HG03039 (cell line): Measurements from ENCODE around the gene C1QTNF8.

Experiments
- ATAC-seq: cut with Tn5 transposase; IDR thresholded peaks from one replicate; pipeline ENCODE4 v1.9.1; 2021; ENCODE audit warnings: mild to moderate bottlenecking, moderate library complexity; ENCODE audit not compliant: unreplicated experiment

Gene C1QTNF8

DNA sequence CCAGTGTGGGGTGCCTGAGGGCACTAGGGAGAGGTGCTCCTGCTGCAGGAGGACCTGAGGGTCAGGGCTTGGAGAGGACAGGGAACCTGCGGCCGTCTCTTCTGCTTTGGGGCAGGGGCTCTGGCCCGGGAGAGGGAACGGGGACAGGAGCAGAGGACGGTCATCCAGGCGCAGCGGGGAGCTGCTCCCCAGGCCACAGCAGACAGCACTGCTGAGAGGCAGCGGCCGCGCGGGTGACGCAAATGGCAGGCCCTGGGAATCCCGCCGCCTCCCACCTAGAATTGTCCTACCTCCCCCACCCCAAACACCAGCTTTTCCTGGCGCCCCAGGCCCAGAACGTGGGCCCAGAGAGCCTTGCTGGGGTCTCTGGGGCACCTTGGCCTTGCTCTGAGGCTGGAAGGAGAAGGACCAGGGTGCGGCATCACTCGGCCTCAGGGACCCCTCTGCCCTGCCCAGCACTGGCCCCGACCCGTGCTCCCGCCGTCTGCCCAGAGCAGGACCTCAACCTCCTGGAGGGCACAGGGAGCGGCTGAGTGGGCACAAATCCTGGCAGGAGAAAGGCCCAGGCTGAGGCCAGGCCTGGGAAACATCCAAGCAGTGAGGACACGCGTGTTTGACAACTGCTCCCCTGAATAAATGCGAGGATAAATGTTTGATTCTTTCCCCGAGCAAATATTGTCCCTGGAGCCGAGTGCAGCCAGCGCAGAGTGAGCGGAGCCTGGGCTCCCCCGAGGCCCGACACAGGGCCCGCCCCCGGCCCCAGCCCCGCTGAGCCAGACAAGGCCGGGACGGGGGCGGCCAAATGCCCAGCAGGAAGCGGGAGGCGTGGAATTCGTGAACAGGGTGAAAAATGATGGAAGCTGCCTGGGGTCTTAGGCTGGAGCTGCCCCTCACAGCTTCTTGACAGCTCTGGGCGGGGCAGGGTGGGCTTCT is 15.0 kb downstream of the C1QTNF8 start:
- no peak for ATAC-seq

DNA sequence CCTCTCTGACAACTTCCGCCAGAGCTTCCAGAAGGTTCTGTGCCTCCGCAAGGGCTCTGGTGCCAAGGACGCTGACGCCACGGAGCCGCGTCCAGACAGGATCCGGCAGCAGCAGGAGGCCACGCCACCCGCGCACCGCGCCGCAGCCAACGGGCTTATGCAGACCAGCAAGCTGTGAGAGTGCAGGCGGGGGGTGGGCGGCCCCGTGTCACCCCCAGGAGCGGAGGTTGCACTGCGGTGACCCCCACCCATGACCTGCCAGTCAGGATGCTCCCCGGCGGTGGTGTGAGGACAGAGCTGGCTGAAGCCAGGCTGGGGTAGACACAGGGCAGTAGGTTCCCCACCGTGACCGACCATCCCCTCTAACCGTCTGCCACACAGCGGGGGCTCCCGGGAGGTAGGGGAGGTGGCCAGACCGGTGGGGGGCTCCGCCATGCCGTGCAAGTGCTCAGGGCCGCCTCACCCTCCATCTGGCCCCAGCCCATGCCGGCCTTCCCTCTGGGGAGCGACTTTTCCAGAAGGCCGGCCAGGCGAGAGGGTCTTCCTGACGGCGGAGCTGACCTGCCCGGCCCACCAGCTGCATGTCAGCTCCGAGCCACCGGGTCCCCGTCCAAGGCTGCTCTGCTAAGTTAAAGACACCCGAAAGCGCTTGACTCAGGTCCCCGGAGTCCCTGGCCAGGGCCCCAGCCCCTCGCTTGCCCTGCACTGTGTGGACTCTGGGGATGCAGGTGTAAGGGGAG is 16.1 kb downstream of the C1QTNF8 start:
- no peak for ATAC-seq

DNA sequence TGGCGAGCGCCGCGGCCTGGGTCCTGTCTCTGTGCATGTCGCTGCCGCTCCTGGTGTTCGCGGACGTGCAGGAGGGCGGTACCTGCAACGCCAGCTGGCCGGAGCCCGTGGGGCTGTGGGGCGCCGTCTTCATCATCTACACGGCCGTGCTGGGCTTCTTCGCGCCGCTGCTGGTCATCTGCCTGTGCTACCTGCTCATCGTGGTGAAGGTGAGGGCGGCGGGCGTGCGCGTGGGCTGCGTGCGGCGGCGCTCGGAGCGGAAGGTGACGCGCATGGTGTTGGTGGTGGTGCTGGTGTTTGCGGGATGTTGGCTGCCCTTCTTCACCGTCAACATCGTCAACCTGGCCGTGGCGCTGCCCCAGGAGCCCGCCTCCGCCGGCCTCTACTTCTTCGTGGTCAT is 16.7 kb downstream of the C1QTNF8 start:
- no peak for ATAC-seq

DNA sequence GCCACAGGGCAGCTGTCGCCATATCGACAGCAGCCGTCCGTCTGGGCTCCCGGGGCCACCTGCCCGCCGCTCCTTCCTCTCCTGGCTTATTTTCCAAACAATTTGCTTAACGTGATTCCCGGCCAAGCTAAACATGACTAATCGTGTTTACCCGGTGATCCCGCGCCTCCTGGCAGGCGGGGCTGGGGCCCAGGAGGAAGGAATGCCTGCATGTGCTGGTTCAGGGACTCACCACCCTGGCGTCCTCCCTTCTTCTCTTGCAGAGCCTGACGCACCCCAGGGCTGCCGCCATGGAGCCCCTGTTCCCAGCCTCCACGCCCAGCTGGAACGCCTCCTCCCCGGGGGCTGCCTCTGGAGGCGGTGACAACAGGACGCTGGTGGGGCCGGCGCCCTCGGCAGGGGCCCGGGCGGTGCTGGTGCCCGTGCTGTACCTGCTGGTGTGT is 17.4 kb downstream of the C1QTNF8 start:
- ATAC-seq, result no peak

DNA sequence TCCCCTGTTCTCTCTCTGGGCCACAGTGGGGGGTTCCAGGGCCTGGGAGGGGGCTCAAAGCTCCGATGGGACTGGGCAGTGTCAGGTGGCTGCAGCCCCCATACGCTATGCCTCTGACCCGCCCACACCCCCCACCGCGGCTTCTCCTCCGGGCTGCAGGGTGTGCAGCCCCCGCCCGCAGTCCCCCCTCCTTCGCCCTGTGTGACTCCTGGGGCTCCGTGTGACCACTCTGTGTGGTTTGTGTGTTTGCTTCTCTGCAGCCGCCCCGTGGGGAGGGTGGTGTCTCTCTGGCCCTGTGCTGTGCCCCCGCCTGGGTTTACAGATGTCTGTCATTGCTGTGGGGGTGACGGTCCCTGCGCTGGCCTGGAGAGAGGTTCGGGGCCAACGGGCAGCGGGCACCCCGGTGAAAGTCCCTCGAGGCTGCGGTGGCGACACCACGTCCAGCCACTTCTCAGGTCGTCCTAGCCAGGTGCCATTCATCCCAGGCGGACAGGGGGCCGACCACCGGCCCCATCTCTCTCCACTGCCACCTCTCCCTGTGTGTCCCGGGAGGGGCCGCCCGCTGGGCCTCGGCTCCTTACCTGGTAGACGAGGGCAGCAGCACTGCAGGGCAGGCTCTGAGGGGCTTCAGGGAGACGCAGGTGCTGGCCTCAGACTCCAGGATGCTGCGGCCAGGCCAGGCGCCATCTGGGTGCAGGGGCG is 18.0 kb downstream of the C1QTNF8 start:
- no peak for ATAC-seq

DNA sequence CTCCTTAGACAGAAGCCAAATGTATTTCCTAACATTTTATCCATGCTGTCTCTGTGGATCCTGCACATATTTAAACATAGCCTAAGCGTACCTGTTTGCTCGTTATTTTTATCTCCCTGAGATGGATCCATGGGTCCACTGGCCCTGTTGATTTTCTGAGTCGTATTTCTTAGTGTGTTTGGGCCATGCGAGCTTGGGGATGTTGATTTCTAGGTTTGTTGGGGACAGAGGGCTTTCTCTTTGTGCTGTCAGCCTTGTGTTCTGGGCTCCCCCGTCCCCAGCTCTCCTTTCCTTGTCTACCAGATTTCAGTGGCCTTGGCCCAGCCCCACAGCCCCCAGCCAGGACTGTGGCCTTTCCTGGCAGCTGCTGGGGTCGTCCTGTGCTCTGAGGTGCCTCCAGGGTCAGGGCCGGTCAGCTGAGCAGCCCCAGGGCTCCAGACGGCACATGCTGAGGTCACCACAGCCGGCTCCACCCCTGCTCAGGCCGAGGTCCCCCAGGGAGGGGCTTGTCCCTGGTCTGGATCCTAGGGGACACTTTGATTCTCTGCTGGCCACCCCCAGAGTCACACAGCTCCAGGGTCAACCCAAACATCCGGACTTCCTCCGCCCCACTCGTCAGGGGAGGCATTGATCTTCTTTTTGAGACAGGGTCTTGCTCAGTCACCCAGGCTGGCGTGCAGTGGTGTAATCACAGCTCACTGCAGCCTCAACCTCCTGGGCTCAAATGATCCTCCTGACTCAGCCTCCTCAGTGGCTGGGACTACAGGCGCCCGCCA is 19.1 kb downstream of the C1QTNF8 start:
- ATAC-seq, result no peak

DNA sequence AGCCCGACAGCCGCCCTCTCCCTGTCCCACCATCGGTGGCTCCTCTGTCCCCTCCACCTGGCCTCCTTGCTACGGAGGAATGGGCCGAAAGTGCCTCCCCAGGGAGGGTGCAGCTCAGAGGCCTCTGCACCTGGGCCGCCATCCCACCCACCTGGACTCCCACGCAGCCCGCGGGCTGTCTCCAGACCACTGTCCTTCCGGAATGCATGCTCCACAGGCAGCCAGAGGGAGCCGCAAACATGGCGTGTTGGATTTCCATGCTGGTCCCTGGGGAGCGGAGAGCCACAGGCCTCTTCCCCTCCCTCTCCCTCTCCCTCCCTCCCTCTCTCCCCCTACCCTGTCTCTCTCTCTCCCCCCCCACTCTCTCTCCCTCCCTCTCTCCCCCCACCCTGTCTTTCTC is 20.5 kb downstream of the C1QTNF8 start:
- no peak for ATAC-seq

DNA sequence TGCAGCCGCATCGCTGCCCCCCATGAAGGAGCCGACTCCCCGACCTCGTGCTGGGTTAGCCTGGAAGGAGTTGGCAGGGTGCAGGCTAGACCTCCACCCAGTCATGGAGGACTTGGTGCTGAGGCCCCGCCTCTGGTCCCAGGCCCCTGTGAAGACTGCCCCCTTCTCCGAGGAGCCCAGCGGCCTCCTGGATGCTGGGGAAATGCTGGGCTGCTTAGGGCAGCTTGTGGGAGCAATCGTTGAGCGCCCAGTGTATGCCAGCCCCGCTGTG is 21.7 kb downstream of the C1QTNF8 start:
- ATAC-seq, result no peak

DNA sequence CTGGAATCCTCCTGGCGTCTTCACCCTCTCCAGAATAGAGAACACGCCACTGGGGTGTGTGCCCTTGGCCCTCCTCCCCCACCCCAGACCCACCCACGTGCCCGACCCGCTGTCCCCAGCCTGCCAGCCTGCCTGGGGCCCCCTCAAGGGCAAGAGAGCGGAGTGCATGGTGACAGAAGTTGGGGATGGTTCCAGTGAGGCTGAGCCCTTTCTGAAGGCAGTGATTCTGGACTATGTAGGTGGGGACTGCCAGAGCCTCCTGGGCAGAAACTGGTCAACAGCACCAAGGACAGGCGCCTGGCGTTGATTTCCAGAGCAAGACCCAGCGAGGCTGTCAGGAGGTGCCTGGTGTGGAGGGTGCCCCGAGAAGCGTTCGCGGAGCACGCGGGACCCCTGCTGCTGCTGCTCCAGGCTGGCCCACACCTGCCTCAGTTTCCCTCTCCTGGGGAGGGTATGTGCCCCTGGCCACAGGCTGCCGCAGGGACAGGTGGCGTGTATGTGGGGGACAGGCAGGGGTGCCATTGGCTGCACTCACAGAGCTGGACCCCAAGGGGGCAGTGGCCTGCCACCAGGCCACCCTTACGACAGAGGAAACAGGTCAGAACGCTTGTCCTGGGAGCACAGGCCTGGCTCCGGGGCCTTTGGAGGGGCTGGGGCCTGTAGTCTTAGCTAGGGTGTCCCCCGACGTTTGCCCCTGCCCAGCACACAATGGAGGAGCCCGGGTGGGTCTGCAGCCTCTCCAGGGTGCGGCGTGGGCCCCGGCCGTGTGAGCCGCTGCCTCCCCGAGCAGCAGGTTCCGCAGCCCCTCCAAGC is 22.3 kb downstream of the C1QTNF8 start:
- no peak for ATAC-seq

DNA sequence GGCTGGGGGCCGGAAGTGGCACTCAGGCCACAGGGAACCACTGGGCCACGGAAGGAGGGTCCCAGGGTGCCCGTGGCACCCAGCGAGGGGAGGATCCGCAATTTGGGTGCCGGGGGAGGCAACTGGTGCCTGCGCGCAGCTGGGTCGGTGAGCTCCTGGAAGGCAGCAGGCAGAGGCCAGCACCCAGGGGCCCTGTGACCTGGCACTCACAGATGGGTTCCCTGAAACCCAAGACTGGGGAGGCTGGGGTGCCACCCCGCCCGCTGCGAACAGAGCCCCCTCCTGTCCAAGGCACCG is 22.8 kb downstream of the C1QTNF8 start:
- no peak for ATAC-seq

DNA sequence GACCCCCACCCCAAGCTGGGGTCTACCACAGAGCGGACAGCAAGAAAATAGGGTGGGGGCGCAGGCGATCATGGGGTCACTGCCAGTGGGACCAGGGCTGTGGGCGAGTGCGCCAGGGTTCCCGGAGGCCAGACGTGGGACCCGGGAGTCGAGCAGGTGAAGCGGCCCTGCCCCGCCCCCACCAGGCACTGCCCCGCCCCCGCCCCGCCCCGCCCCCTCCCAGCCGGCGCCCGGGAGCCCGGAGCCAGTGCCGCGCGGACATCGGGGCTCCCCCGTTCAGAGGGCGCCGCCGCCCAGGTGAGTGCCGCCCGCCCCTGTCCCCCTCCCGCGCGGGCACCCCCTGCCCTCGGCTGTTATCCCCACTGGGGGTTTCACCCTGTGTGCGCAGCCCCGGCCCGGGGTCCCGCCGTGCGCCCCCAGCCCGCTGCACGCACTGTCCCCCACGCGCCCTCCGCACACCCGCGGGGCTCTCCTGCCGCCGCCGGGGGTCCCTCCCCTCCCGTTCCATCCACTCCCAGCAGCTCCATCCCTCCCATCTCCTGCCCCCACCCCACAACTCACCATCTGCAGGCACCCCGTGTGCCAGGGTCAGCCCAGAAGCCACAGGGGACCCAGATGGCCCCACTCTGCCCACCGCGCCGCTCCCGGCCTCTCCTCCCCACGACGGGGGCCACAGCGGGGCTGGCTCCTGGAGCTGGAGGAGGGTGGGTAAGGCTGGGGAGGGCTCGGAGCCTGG is 23.4 kb downstream of the C1QTNF8 start, which contains the start of gene SSTR5:
TSS of gene SSTR5 (plus strand) at position 222 of the 736 bp plus-strand sequence. CDS start 6,122 bp downstream, outside the sequence.
- no peak for ATAC-seq

DNA sequence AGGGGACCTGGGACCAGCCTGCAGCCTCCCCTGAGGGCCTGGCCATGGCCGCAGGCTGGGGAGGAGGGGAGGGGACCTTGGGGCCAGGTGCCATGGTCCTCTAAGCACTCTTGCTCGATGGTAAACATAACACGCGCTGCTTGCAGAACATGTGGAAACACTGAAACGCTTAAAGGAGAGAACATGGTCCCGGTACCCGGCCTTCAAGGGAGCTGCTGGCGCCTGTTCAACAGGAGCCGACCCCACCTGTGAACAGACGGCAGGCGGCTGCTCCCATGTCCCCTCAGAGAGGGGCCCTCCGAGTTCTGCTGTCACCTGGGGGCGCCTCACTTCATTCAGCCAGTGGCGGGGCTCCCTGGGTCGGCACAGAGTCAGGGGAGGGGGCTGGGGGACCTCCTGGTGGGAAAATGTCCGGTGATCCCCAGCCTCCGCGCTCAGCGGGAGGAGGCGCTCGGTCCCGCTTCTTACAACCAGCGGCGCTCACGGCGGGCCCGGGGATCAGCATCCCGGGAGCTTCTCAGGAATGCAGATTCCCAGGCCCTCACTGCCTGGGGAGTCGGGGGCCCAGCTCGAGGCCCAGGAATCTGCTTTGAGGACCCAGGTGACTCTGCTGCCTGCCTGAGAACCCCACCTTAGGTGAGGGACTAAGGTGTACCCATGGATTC is 24.4 kb downstream of the C1QTNF8 start:
- no peak for ATAC-seq

DNA sequence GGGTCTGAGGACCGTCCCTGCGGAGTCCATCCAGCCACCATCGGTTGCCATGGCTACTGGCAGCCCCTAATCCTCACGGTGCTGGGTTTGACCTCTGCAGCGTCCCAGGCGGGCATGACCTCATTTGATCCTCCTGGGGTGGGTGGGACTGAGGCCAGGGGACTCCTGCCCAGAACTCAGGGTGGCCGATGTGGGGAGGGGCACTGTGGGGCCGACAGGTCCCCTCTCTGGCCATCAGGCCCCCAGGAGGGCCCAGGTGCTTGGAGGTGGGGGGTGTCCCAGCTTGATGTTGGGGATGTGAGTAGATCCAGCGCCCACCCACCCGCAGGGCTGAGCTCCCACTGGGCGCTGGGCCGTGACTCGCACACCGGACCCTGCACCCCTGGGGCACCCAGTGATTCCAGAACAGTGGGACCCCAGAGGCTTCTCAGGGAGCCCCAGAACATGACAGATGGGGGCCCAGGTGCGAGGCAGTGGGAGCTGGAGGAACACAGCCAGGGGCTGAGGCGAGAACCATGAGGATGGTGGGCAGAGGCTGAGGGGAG is 25.1 kb downstream of the C1QTNF8 start:
- no peak for ATAC-seq

DNA sequence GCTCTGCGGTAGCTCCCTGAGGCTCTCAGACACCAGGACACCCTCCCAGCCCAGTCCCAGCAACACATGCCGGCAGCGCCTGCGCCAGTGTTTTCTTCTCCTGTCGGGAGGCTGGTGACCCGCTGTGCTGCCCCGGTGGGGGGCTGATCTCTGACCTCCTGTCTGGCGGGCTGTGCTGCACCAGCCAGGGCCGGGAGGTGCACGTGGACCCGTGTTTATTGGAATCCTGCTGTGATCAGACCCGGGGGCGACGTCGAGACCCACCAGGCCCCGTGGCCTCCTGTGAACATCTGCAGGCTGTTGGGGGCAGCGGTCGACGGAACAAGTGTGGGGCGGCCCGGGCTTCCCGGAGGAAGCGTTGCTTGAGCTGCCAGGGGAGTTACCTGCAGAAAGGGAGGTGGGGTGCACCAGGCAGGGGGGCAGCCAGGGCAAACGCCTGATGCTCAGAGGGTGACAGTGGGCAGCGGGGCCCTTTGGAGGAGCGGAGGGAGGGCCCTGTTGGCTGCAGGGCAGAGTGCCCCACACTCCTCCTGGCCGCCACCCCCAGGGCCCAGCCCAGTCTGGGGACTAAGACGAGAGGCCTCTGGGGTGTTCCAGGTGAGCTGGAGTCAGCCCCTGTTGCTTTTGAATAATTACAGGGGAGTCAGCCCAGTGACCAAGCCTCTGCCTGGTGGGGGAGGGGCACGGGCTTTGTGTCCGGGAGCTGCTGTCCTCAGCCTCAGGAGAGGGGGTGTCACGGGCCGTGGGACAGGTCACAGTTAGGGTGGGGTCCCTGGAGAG is 25.8 kb downstream of the C1QTNF8 start:
- ATAC-seq, result no peak

DNA sequence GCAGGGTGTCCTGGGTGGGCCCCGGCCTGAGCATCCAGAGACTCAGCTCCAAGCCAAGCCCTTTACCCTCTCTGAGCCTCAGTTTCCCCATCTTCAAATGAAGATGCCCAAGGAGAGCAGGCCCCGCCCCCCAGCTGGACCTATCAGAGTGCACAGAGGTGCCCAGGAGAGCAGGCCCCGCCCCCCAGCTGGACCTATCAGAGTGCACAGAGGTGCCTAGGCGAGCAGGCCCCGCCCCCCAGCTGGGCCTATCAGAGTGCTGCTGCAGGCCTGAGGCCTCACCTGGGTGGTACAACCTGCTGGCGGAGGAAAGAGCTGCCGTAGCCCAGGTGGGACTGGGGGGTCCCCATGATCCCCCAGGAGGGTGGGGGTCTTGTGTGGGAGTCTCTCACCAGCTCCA is 26.9 kb downstream of the C1QTNF8 start:
- ATAC-seq, result no peak

DNA sequence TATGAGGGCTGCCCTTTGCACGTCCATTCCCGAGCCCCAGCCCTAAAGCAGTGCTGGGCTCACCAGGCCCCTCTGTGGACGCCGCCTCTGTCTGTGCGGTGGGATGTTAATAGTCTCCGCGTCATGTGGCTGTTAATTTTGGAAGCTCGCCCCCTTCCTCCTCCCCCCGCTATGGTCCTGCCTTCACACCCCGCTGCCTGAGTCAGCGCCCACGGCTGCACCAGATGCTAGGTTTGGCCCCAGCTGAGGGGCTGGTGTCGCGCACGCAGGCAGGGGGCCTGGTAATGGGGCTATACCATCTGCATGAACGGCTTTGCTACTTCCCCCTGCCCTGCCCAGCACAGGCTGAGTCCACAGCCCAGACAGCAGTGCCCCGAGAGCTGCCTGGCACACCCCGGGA is 27.6 kb downstream of the C1QTNF8 start:
- no peak for ATAC-seq

DNA sequence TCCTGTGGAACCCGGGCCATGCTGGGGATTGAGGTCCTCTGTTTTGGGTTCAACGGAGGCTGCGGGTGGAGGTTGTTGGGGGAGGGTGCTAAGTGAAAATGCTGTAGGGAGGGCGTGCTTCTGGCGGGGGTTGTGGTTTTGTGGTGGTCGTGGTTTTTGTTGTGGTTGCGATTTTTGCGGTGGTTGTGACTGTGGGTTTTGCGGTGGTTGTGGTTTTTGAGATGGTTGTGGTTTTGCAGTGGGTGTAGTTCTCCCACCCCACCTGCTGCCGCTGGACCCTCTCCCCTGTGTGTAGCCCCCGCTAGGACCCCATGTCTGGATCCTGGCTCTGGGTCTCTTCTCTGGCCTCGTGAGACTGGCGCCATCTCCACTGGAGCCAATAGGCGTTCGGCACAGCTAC is 28.4 kb downstream of the C1QTNF8 start:
- no peak for ATAC-seq

DNA sequence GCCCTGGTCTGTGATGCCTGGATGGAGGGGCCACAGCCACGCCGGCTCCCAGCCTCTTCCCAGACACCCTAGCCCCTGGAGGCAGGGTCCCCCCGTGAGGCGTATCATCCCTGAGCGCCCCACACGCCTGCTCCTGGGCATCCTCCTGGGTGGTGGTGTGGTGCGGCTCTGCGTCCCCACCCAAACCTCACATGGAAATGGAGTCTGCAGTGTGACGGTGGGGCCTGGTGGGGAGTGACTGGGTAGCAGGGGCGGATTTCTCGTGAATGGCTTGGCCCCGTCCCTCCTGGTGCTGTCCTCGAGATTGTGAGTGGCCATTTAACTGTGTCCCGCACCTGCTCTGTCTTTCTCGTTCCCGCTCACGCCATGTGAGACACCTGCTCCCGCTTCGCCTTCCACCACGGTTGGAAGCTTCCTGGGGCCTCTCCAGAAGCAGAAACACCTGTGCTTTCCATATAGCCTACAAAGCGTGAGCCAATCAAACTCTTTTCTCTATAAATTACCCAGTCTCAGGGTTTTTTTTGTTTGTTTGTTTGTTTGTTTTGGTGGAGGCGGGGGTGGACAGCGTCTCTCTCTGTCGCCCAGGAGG is 29.4 kb downstream of the C1QTNF8 start:
- no peak for ATAC-seq
